ENCODE measurements around the gene VSTM5.
A peak's percentile ranks its signal among the peaks of the same experiment; 100 is the strongest.
"Not testable (repeated sequence)": the region's sequence is repeated elsewhere in the genome, so short reads cannot be mapped to it uniquely, and the experiment has no call there.

The VSTM5 gene

GRCh38 chr11:93850594-93851018 is at the start of gene VSTM5:
VSTM5 (minus strand) TSS chr11:93850618; CDS start chr11:93850502, 116 bp downstream.
- no peak for DNase-seq

GRCh38 chr11:93895106-93895862 is 44.9 kb upstream of the VSTM5 start:
- peak in 1 of 14 donors; percentile 5 for DNase-seq

GRCh38 chr11:93890391-93891051 is 40.1 kb upstream of the VSTM5 start:
- no peak for DNase-seq

- no peak for DNase-seq
Observed at GRCh38 chr11:93887111-93887510, 36.7 kb upstream of the VSTM5 start.

- DNase-seq: not testable (repeated sequence)
Observed at GRCh38 chr11:93879114-93879513, 28.7 kb upstream of the VSTM5 start.

- DNase-seq: no peak
Observed at GRCh38 chr11:93875637-93876036, 25.2 kb upstream of the VSTM5 start.

- no peak for DNase-seq
Observed at GRCh38 chr11:93871526-93871925, 21.1 kb upstream of the VSTM5 start.

GRCh38 chr11:93870616-93871015 is 20.2 kb upstream of the VSTM5 start:
- no peak for DNase-seq

GRCh38 chr11:93869830-93870229 is 19.4 kb upstream of the VSTM5 start:
- DNase-seq: no peak

GRCh38 chr11:93868404-93868803 is 18.0 kb upstream of the VSTM5 start:
- DNase-seq: not testable (repeated sequence)

- no peak for DNase-seq
Observed at GRCh38 chr11:93861808-93862207, 11.4 kb upstream of the VSTM5 start.

GRCh38 chr11:93858121-93858775 is 7.8 kb upstream of the VSTM5 start:
- no peak for DNase-seq

- peak in 1 of 14 donors; percentile 9 for DNase-seq
Observed at GRCh38 chr11:93857413-93858120, 7.1 kb upstream of the VSTM5 start.

GRCh38 chr11:93852242-93852641 is 1.8 kb upstream of the VSTM5 start:
- DNase-seq: no peak

- peak in 1 of 14 donors; percentile 25 for DNase-seq
Observed at GRCh38 chr11:93849751-93850593, 446 bp downstream of the VSTM5 start.

- DNase-seq: no peak
Observed at GRCh38 chr11:93849201-93849600, 1.2 kb downstream of the VSTM5 start.

GRCh38 chr11:93846411-93846810 is 4.0 kb downstream of the VSTM5 start:
- DNase-seq: no peak

- DNase-seq: no peak
Observed at GRCh38 chr11:93845181-93846092, 5.0 kb downstream of the VSTM5 start.

GRCh38 chr11:93844568-93844967 is 5.8 kb downstream of the VSTM5 start:
- DNase-seq: no peak

- DNase-seq: no peak
Observed at GRCh38 chr11:93843906-93844305, 6.5 kb downstream of the VSTM5 start.

- no peak for DNase-seq
Observed at GRCh38 chr11:93842461-93842860, 8.0 kb downstream of the VSTM5 start.
